Left ventricle myocardium inferior (tissue), 1 donor: ENCODE measurements around the gene PPP1R3G. TPM values are rescaled to one million over a fixed set of nuclear protein-coding genes. Genes with fewer than 3 reads are reported as not detected.

Experiments used
- DNase-seq: peaks from one replicate; pipeline ENCODE4 v3.0.0-alpha.2; 2020
- H3K27ac ChIP-seq: fragments of 200-600 bp; replicated peaks from 2 replicates; pipeline ENCODE4 v1.8.0; 2021
- H3K27me3 ChIP-seq: fragments of 200-600 bp; 2 replicates; pipeline ENCODE4 v1.8.0; 2021; ENCODE audit warnings: low read depth
- H3K36me3 ChIP-seq: fragments of 200-600 bp; 2 replicates; pipeline ENCODE4 v1.8.0; 2021
- H3K4me1 ChIP-seq: fragments of 200-600 bp; 2 replicates; pipeline ENCODE4 v1.8.0; 2021
- H3K4me3 ChIP-seq: fragments of 200-600 bp; 2 replicates; pipeline ENCODE4 v1.8.0; 2021; ENCODE audit warnings: mild to moderate bottlenecking, moderate library complexity
- H3K9me3 ChIP-seq: fragments of 200-600 bp; replicated peaks from 2 replicates; pipeline ENCODE4 v1.8.0; 2021
- intact Hi-C: fragments of 100-400 bp; cut with micrococcal nuclease; formaldehyde crosslinking; loops from one replicate; pipeline ENCODE4 v1.11.0; 2022
- total RNA-seq: library from RNA; stranded (reverse); fragmentation: NEBNext Ultra II Directional; extraction: Animal tissue kit (Norgen Biotek cat#: 25700); gene quantifications from one replicate; pipeline ENCODE4 v1.2.1, GENCODE V29; 2021
- TF ChIP-seq, protein P1 (sequence below): fragments of 200-600 bp; IDR thresholded peaks from 2 replicates; pipeline ENCODE4 v1.8.0; 2021; ENCODE audit warnings: antibody characterized with exemption, mild to moderate bottlenecking, borderline replicate concordance
- donor health status: DM: no; HTN: yes; CAD: no; lungs with severe emphysema.

The PPP1R3G gene
- total RNA-seq, 1 donor from 2014 or later: 11.1 TPM

GRCh38 chr6:5094327-5094726 is 9.2 kb downstream of the PPP1R3G start:
- no peaks in the 10 kb centered on the region for H3K9me3 ChIP-seq
- no peaks in the 10 kb centered on the region for H3K36me3 ChIP-seq
- H3K4me1 ChIP-seq: peaks cover 69% of the 10 kb centered on the region
- H3K27ac ChIP-seq: peak overlapping the region; percentile 79
- intact Hi-C loops: no loop called here
- TF ChIP-seq, protein P1, sequence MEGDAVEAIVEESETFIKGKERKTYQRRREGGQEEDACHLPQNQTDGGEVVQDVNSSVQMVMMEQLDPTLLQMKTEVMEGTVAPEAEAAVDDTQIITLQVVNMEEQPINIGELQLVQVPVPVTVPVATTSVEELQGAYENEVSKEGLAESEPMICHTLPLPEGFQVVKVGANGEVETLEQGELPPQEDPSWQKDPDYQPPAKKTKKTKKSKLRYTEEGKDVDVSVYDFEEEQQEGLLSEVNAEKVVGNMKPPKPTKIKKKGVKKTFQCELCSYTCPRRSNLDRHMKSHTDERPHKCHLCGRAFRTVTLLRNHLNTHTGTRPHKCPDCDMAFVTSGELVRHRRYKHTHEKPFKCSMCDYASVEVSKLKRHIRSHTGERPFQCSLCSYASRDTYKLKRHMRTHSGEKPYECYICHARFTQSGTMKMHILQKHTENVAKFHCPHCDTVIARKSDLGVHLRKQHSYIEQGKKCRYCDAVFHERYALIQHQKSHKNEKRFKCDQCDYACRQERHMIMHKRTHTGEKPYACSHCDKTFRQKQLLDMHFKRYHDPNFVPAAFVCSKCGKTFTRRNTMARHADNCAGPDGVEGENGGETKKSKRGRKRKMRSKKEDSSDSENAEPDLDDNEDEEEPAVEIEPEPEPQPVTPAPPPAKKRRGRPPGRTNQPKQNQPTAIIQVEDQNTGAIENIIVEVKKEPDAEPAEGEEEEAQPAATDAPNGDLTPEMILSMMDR: no peak
- no peaks in the 10 kb centered on the region for H3K27me3 ChIP-seq
- DNase-seq: no peak
- no peak overlapping the region for H3K4me3 ChIP-seq

- H3K4me3 ChIP-seq: no peak overlapping the region
- intact Hi-C loops: no loop called here
- H3K36me3 ChIP-seq: no peaks in the 10 kb centered on the region
- no peak for DNase-seq
- H3K4me1 ChIP-seq: peaks cover 61% of the 10 kb centered on the region
- H3K9me3 ChIP-seq: no peaks in the 10 kb centered on the region
- TF ChIP-seq, protein P1: no peak
- peak overlapping the region; percentile 86 for H3K27ac ChIP-seq
- no peaks in the 10 kb centered on the region for H3K27me3 ChIP-seq
Measured at GRCh38 chr6:5095236-5095635, 10.1 kb downstream of the PPP1R3G start.

GRCh38 chr6:5096482-5096881 is 11.3 kb downstream of the PPP1R3G start:
- intact Hi-C loops: no loop called here

DNA sequence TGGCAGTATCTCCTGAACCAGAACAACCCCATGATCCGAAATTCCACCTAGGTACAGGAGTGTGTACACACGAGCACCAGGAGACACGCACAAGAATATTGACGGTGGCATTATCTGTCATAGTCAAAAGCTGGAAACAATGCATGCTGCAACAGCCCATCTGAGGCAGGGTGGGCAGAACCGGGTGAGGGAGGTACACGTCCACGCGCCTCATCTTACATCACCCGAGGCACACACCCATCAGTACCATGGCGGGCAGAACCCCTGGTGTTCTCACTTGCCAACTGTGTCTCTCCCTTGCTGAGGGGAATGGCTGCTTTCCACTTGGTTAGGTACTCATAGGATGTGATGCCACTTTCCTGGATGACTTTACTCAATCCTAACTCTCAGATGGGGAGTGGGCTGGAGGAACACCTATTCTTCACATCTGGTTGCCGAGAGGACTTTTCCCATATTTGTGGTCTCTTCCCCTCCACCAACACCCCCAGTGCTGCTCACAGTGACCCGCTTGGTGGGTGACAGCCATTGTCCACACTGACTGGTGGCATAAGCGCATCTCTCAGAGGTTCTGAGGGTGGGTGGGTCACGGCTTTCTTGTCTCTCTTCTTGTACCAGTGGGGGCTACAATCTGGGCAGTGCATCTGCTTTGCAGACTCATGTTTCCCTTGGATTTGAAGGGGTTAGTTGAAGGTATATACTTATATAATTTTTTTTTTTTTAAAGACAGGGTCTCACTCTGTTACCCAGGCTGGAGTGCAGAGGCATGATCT is 13.5 kb downstream of the PPP1R3G start:
- TF ChIP-seq, protein P1: no peak
- Histone ChIP-seq H3K4me1 (peaks cover 55% of the 10 kb centered on the region), H3K36me3 (no peaks in the 10 kb centered on the region), H3K27me3 (no peaks in the 10 kb centered on the region), H3K9me3 (no peaks in the 10 kb centered on the region), H3K4me3 (no peak overlapping the region), H3K27ac (peak overlapping the region; percentile 86)
- intact Hi-C loops: no loop called here
- DNase-seq: no peak

More at GRCh38 chr6:5096482-5096881, 11.3 kb downstream of the PPP1R3G start:
- H3K27me3 ChIP-seq: no peaks in the 10 kb centered on the region
- peak; percentile 57 for DNase-seq
- no peaks in the 10 kb centered on the region for H3K36me3 ChIP-seq
- H3K4me1 ChIP-seq: peaks cover 54% of the 10 kb centered on the region
- TF ChIP-seq, protein P1: no peak
- H3K27ac ChIP-seq: peak overlapping the region; percentile 86
- H3K4me3 ChIP-seq: no peak overlapping the region
- no peaks in the 10 kb centered on the region for H3K9me3 ChIP-seq

- no peak overlapping the region for H3K4me3 ChIP-seq
- H3K4me1 ChIP-seq: peaks cover 48% of the 10 kb centered on the region
- intact Hi-C loops: no loop called here
- DNase-seq: no peak
- H3K9me3 ChIP-seq: no peaks in the 10 kb centered on the region
- no peaks in the 10 kb centered on the region for H3K27me3 ChIP-seq
- H3K36me3 ChIP-seq: no peaks in the 10 kb centered on the region
- TF ChIP-seq, protein P1: no peak
- H3K27ac ChIP-seq: no peak overlapping the region
Measured at GRCh38 chr6:5099537-5099936, 14.4 kb downstream of the PPP1R3G start.
